ENCODE measurements around the gene PCDHGA8. TPM values are rescaled to one million over a fixed set of nuclear protein-coding genes. Genes with fewer than 3 reads are reported as not detected.

Gene PCDHGA8
- total and polyA plus RNA-seq, 2 experiments from 2014 or later, result 1.0 to 2.3 TPM

- Histone ChIP-seq H3K27ac (no peak overlapping the region), H3K9me3 (ENCODE audit: low read depth) (peaks cover 3% of the 10 kb centered on the region), H3K27me3 (no peaks in the 10 kb centered on the region), H3K36me3 (no peaks in the 10 kb centered on the region), H3K4me1 (ENCODE audit: low read depth) (no peaks in the 10 kb centered on the region), H3K4me3 (no peak overlapping the region)
- TF ChIP-seq CTCF (IDR thresholded peaks at IDR 0.05; ENCODE audit: low read depth, low read length), result no peak
- no peak for DNase-seq (ENCODE audit: low read depth in 1 of 2, low spot score in 1 of 2)
These were observed 35.5 kb upstream of the PCDHGA8 start for GRCh38 chr5:141356950-141357349.

- no peaks in the 10 kb centered on the region for H3K36me3 ChIP-seq
- TF ChIP-seq CTCF (IDR thresholded peaks at IDR 0.05; ENCODE audit: low read depth, low read length), result peak; percentile 30
- peak; percentile 3 to 40 for DNase-seq (ENCODE audit: low read depth in 1 of 2, low spot score in 1 of 2)
- no peak within 1 kb of the TSS for H3K27ac ChIP-seq
- no peak within 1 kb of the TSS for H3K4me3 ChIP-seq
- no peaks in the 10 kb centered on the region for H3K4me1 ChIP-seq (ENCODE audit: low read depth)
- no peaks in the 10 kb centered on the region for H3K27me3 ChIP-seq
- peaks cover 3% of the 10 kb centered on the region for H3K9me3 ChIP-seq (ENCODE audit: low read depth)
These were observed 32.5 kb upstream of the PCDHGA8 start, which contains the start of gene PCDHGB2 for GRCh38 chr5:141359790-141360426. Gene PCDHGB2, plus strand, starts transcription at chr5:141359994. Its CDS starts 142 bp downstream, at chr5:141360136.

- Histone ChIP-seq H3K27ac (no peak overlapping the region), H3K4me1 (ENCODE audit: low read depth) (no peaks in the 10 kb centered on the region), H3K27me3 (no peaks in the 10 kb centered on the region), H3K4me3 (no peak overlapping the region), H3K36me3 (no peaks in the 10 kb centered on the region), H3K9me3 (ENCODE audit: low read depth) (peaks cover 3% of the 10 kb centered on the region)
- no peak for TF ChIP-seq CTCF (IDR thresholded peaks at IDR 0.05; ENCODE audit: low read depth, low read length)
- DNase-seq (ENCODE audit: low read depth in 1 of 2, low spot score in 1 of 2), result no peak
These were observed 31.7 kb upstream of the PCDHGA8 start for GRCh38 chr5:141360685-141361084.

GRCh38 chr5:141362719-141363118, 29.7 kb upstream of the PCDHGA8 start:
- no peaks in the 10 kb centered on the region for H3K27me3 ChIP-seq
- H3K36me3 ChIP-seq, result no peaks in the 10 kb centered on the region
- H3K9me3 ChIP-seq (ENCODE audit: low read depth), result peaks cover 3% of the 10 kb centered on the region
- H3K4me1 ChIP-seq (ENCODE audit: low read depth), result no peaks in the 10 kb centered on the region
- no peak for DNase-seq (ENCODE audit: low read depth in 1 of 2, low spot score in 1 of 2)
- no peak overlapping the region for H3K27ac ChIP-seq
- no peak for TF ChIP-seq CTCF (IDR thresholded peaks at IDR 0.05; ENCODE audit: low read depth, low read length)
- no peak overlapping the region for H3K4me3 ChIP-seq

GRCh38 chr5:141363952-141364660, 28.3 kb upstream of the PCDHGA8 start, which contains the start of gene PCDHGA5:
Gene PCDHGA5, plus strand, starts transcription at chr5:141364162. Its CDS starts 169 bp downstream, at chr5:141364331.
- Histone ChIP-seq H3K36me3 (no peaks in the 10 kb centered on the region), H3K9me3 (ENCODE audit: low read depth) (peaks cover 3% of the 10 kb centered on the region), H3K27me3 (no peaks in the 10 kb centered on the region), H3K27ac (no peak within 1 kb of the TSS), H3K4me1 (ENCODE audit: low read depth) (no peaks in the 10 kb centered on the region), H3K4me3 (no peak within 1 kb of the TSS)
- DNase-seq (ENCODE audit: low read depth in 1 of 2, low spot score in 1 of 2), result peak in 1 of 2 donors; percentile 12
- no peak for TF ChIP-seq CTCF (IDR thresholded peaks at IDR 0.05; ENCODE audit: low read depth, low read length)

All from cardiac muscle cell (in vitro differentiated cells and primary cell).